GM19328 (cell line): ENCODE results near the gene NR1I3.

Experiments
- ATAC-seq: cut with Tn5 transposase; IDR thresholded peaks from one replicate; pipeline ENCODE4 v1.9.1; 2021; ENCODE audit warnings: mild to moderate bottlenecking, moderate library complexity; ENCODE audit not compliant: unreplicated experiment

The NR1I3 gene

GRCh38 chr1:161196521-161197451 is 41.2 kb downstream of the NR1I3 start:
- no peak for ATAC-seq

- no peak for ATAC-seq
These were observed 41.9 kb downstream of the NR1I3 start for GRCh38 chr1:161196111-161196510.

DNA sequence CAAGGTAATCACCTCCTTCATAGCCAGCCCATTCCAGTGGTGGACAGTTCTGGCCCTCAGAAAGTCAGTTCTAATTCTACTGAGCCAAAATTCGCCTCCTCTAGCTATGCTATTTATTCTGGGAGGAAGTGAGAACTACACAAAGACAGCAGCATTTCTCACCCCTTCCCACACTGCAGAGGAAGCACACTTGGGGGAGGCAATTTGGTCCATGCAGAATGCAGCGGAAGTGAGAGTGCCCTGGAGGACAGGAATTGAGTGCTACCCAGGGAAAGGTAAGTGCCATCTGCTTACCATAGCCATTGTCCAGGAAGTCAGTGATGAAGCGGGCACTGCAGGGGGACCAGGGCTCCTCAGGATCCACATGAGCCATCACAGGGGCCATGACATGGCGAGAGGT is 42.8 kb downstream of the NR1I3 start:
- peak; percentile 54 for ATAC-seq

DNA sequence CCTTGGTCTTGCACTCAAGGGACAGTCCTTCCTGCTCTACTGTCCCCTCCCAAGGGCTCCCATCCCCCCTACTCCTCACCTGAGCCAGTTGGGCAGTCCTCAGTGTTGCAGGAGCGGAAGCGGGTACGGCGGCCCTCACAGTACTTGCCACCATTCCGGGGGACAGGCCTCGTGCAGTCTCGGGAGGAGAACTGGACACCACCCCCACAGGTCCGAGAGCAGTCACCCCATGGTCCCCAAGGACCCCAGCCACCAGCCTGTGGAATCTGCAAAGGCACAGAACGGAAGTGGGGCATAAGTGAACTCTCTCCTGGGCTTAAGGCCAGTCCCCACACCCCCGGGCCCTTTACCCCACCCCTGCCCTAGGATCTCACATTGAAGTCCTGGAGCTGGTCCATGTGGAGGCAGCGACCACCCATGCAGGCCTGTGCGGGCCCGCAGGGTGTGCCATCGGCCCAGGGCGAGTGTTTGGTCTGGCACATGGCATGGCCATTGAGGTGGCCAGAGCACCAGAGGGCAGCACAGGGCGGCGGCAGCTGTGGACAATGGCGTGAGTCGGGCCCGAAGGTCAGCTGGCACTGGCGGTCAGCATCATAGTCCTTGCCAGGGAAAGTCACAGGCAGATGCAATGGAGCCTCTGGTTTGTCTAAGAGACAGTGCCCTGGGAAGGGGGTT is 44.3 kb downstream of the NR1I3 start:
- no peak for ATAC-seq

DNA sequence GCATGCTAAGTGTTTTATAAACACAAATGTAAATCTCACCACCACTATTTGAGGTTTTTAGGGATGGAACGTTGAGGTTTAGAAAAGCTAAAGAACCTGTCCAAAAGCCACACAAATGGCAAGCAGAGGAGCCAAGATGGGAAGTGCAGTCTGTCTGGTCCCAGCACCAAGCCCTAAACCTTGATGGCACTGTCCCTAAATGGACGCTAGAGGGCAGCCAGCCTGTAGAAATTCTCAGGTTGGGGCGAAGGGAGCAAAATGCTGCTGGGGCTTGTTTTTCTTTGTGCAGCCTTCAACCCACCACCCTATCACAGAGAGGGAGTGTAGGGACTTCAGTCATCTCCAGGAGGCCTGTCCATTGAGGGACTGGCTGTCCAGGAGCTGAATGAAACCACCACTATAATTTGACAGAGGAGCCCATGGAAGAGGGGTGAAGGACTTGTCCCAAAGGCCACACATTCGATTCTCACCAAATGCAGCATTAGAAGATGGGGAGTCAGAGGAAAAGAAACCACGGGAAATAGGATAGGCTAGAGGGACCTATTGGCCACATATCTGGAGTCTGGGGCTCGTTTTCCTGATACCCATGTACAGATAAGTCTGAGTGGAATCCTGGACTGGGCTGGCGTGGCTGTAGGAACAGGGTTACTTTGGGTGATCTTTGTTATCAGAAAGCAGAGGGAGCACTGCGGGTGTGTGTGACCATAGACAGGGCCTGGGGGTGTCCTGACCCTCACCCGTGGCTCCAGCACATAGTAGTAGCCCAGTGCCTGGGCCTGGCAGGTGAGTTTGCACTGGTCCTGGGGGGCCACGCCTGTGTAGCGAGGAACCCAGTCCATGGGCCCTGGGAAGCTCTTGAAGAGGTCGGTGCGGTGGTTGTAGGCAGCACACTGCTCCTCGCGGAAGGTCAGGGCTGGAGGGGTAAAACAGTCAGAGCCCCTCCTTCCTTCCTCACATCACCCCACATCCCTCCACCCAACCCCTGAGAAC is 45.2 kb downstream of the NR1I3 start:
- no peak for ATAC-seq

DNA sequence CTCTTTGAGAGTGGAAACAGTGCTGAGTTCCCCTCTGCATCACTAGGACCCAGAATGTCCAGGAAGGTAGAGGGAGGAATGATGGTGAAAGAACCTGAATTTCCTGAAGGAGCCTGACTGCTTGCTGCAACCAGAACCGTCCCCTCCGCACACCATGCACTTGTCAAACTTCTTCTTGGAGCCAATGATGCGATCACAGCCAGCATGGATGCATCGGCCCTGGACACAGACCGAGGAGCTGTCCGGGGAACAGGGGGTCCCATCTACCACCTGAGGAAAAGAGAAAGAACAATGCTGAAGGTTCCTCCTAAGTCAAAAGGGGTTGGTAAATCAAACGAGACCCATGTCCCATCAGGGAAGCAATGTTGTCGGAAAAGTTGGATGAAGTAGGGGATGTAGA is 46.0 kb downstream of the NR1I3 start:
- ATAC-seq, result no peak

GRCh38 chr1:161190962-161191521 is 47.0 kb downstream of the NR1I3 start:
- ATAC-seq, result no peak

- ATAC-seq, result no peak
These were observed 49.0 kb downstream of the NR1I3 start for GRCh38 chr1:161189036-161189435.

DNA sequence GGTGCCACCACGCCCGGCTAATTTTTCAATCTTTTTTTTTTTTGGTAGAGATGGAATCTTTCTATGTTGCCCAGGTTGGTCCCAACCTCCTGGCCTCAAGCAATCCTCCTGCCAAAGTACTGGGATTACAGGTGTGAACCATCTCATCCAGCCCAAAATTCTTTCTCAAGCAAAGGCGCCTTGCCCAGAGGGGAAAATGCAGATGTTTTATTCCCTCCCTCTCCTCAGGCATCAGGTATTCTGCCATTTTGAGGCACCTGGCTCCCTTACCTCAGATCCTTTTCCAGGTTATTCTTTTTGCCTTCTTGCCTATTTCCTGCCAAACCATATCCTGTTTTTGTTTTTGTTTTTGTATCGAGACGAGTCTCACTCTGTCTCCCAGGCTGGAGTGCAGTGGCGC is 49.6 kb downstream of the NR1I3 start:
- ATAC-seq, result no peak

GRCh38 chr1:161187311-161187710 is 50.7 kb downstream of the NR1I3 start:
- no peak for ATAC-seq

GRCh38 chr1:161185732-161186311 is 52.2 kb downstream of the NR1I3 start:
- peak; percentile 24 for ATAC-seq

DNA sequence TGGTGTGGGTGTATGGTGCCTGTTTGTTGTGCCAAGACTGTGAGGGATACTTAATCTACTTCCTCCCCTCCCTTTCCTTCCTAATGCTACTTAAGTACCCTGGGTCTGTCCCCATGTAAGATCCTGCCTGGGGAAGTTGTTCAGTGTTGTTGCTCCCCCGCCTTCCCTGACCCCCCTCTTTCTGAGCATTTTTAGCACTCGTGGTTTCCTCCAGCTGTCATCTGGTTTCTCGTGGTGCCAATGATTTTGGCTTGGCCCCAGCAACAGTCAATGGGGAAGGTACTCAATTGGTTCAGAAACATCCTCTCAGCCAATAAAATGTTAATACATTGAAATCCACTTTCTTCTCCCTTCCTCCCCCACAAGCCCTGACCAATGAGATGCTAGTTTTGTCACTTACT is 52.7 kb downstream of the NR1I3 start:
- peak; percentile 64 for ATAC-seq

DNA sequence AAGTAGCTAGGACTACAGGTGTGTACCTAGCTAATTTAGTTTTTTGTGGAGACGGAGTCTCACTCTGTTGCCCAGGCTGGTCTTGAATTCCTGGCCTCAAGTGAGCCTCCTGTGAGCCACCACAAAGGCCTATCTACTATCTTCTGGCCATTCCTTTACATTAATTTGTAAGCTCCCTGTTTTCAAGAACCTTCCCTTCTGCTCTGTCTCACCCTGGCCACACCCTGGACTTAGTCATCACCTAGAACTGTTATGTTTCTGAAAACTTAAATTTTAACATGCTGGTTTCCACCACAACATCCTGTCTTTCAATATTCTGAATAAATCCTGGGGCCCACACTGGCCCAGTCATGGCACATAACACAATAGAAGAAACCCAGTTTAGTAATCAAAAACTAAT is 55.8 kb downstream of the NR1I3 start:
- ATAC-seq, result no peak

DNA sequence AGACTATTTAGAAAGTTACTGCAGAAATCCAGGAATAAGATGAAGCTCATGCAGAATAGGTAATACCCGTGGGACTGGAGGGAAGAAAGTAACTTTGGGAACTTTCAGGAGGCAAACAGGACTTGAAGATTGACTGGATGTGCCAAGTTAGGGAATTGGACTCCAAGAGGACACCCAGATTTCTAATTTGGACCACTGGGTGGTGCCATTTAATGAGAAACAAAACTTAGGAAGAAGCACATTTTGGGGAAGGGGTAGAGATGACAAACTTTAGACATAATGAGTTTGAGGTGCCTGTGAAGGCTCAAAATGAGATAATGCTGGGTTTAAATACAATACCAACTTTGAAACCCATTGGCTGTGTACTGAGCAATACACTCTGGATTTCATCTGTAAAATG is 57.4 kb downstream of the NR1I3 start:
- ATAC-seq, result no peak

DNA sequence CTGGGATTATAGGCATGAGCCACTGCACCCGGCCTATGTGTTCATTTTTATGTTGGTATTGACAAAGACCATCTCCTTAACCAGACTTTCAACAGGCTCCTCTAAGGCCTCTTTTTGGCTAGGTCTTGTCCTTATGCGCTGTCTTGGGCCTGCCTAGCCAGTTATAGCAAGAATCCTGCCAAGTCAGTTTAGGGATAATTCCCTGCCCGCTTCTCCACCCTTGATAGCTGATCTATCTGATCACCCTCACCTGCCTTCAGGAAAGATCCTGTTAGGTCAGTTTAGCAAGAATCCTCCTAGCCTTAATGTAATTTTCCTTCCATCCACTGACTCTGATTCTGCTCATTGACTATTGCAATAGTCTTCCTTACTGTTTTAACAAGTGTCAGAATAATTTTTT is 58.3 kb downstream of the NR1I3 start:
- no peak for ATAC-seq
